Measurements from ENCODE around the gene VWDE.
A peak's percentile ranks its signal among the peaks of the same experiment; 100 is the strongest.
"Not testable (repeated sequence)": the region's sequence is repeated elsewhere in the genome, so short reads cannot be mapped to it uniquely, and the experiment has no call there.

VWDE gene

GRCh38 chr7:12401538-12402364, 1.9 kb downstream of the VWDE start:
- Histone ChIP-seq H3K4me3 (ENCODE audit: low read depth, low read length) (peak overlapping the region; percentile 93), H3K27me3 (ENCODE audit: control insufficient read depth, insufficient read depth, low read length) (peaks cover 11% of the 10 kb centered on the region), H3K9ac (ENCODE audit: low read length) (no peak overlapping the region), H3K36me3 (ENCODE audit: control insufficient read depth, insufficient read depth, low read length) (peaks cover 10% of the 10 kb centered on the region), H3K27ac (ENCODE audit: low read depth, low read length) (no peak overlapping the region), H3K4me1 (ENCODE audit: control insufficient read depth, insufficient read depth, low read length) (no peaks in the 10 kb centered on the region), H3K9me3 (ENCODE audit: control insufficient read depth, insufficient read depth, low read depth, low read length) (peaks cover 15% of the 10 kb centered on the region)

DNA sequence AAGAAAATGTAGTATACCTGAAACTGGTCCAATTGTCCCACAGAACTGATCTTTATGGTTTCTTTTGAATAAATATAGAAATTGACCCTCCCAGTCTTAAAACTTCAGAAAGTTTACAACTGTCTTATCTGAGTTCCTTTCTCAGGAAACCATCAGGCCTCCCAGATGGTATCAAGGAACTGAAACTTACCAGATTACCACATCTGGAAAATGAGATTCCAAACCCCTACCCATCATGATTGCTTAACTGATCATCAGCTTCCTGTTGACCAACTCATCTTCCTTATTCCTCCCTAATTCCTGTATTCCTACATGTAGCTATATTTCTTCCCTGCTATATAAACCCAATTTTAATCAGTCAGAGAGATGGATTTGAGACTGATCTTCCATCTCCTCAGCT, 5.5 kb downstream of the VWDE start:
- peaks cover 15% of the 10 kb centered on the region for H3K9me3 ChIP-seq (ENCODE audit: control insufficient read depth, insufficient read depth, low read depth, low read length)
- no peak overlapping the region for H3K4me3 ChIP-seq (ENCODE audit: low read depth, low read length)
- H3K9ac ChIP-seq (ENCODE audit: low read length): no peak overlapping the region
- H3K27me3 ChIP-seq (ENCODE audit: control insufficient read depth, insufficient read depth, low read length): no peaks in the 10 kb centered on the region
- H3K27ac ChIP-seq (ENCODE audit: low read depth, low read length): no peak overlapping the region
- peaks cover 10% of the 10 kb centered on the region for H3K36me3 ChIP-seq (ENCODE audit: control insufficient read depth, insufficient read depth, low read length)
- H3K4me1 ChIP-seq (ENCODE audit: control insufficient read depth, insufficient read depth, low read length): no peaks in the 10 kb centered on the region

GRCh38 chr7:12397671-12398070, 6.0 kb downstream of the VWDE start:
- Histone ChIP-seq H3K4me3 (ENCODE audit: low read depth, low read length) (no peak overlapping the region), H3K4me1 (ENCODE audit: control insufficient read depth, insufficient read depth, low read length) (no peaks in the 10 kb centered on the region), H3K27ac (ENCODE audit: low read depth, low read length) (no peak overlapping the region), H3K27me3 (ENCODE audit: control insufficient read depth, insufficient read depth, low read length) (no peaks in the 10 kb centered on the region), H3K36me3 (ENCODE audit: control insufficient read depth, insufficient read depth, low read length) (peaks cover 10% of the 10 kb centered on the region), H3K9me3 (ENCODE audit: control insufficient read depth, insufficient read depth, low read depth, low read length) (peaks cover 15% of the 10 kb centered on the region), H3K9ac (ENCODE audit: low read length) (no peak overlapping the region)

DNA sequence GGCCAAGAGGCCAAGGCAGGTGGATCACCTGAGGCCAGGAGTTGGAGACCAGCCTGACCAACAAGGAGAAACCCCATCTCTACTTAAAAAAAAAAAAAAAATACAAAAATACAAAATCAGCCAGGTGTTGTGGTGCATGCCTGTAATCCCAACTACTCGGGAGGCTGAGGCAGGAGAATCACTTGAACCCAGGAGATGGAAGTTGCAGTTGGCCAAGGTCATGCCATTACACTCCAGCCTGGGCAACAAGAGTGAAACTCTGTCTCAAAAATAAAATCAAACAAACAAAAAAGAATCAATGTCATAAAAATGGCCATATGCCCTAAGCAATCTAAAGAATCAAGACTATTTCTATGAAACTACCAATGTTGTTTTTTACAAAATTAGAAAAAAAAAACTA, 7.0 kb downstream of the VWDE start:
- not testable (repeated sequence) for H3K9ac ChIP-seq (ENCODE audit: low read length)

DNA sequence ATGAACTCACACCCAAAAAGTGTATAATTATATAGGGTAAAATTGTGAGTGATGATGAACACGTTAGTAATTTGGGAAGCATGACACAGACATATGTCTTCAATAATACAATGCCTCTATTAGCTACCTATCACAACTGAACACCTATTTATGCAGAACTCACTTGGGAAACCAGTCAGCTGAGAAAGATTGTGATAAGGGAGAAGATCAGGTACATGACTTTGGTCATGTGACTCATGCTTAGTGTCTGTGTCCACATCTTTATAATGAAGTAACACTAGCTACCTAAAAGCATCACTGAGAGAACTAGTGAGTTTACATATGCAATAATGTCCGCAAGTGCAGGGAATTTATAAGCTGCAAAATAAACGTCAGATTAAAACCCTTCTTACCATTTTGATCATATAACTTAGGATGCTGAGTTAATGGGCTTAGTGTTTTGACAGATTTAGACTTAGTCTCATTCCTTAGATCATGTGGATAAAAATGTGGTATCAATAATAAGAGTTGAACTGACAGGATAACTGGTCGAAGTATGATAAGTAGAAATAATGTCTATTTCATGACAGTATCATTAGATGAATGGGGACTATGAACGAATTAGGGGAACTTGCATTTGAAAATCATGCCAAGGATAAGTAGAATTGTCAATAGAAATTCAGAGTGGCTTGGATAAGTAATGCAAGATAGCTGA, 11.6 kb downstream of the VWDE start:
- Histone ChIP-seq H3K27ac (ENCODE audit: low read depth, low read length) (no peak overlapping the region), H3K4me3 (ENCODE audit: low read depth, low read length) (no peak overlapping the region), H3K9ac (ENCODE audit: low read length) (no peak overlapping the region), H3K27me3 (ENCODE audit: control insufficient read depth, insufficient read depth, low read length) (no peaks in the 10 kb centered on the region), H3K36me3 (ENCODE audit: control insufficient read depth, insufficient read depth, low read length) (peaks cover 16% of the 10 kb centered on the region), H3K4me1 (ENCODE audit: control insufficient read depth, insufficient read depth, low read length) (peaks cover 12% of the 10 kb centered on the region; the same call in 1 of the 2 replicates), H3K9me3 (ENCODE audit: control insufficient read depth, insufficient read depth, low read depth, low read length) (no peaks in the 10 kb centered on the region)

More for the DNA sequence above, 7.0 kb downstream of the VWDE start:
- not testable (repeated sequence) for H3K4me3 ChIP-seq (ENCODE audit: low read depth, low read length); H3K27me3 ChIP-seq (ENCODE audit: control insufficient read depth, insufficient read depth, low read length); H3K27ac ChIP-seq (ENCODE audit: low read depth, low read length); H3K36me3 ChIP-seq (ENCODE audit: control insufficient read depth, insufficient read depth, low read length); H3K4me1 ChIP-seq (ENCODE audit: control insufficient read depth, insufficient read depth, low read length)
- peaks cover 15% of the 10 kb centered on the region for H3K9me3 ChIP-seq (ENCODE audit: control insufficient read depth, insufficient read depth, low read depth, low read length)

DNA sequence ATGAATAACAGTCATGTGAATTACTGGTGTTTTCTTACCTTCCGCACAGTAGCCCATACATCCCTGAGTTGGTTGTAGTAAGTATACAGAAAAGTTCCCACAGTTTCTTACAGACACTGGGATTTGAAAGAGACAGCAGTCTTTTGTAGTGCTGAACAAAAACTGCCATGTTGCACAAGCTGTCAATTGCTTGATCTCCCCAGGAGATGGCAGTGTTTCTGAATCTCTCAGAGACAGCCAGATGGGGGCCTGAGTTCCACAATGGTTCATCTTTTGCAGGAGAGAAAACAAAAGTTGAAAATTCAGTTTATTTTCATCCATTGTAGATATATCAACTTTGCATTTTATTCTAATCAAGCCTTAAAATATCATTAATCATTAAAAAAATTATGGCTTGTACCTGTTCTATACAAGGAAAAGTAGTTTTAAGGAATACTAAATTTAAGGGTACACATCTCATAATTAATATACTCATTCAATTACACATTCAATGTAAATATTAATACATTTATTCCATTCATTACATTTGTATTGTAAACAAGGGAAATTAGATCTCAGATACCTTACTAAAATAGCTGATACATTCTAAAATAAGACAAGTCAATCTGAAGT, 14.5 kb downstream of the VWDE start:
- H3K27ac ChIP-seq (ENCODE audit: low read depth, low read length): no peak overlapping the region
- H3K4me3 ChIP-seq (ENCODE audit: low read depth, low read length): no peak overlapping the region
- no peaks in the 10 kb centered on the region for H3K9me3 ChIP-seq (ENCODE audit: control insufficient read depth, insufficient read depth, low read depth, low read length)
- H3K9ac ChIP-seq (ENCODE audit: low read length): no peak overlapping the region
- peaks cover 12% of the 10 kb centered on the region; the same call in 1 of the 2 replicates for H3K4me1 ChIP-seq (ENCODE audit: control insufficient read depth, insufficient read depth, low read length)
- H3K36me3 ChIP-seq (ENCODE audit: control insufficient read depth, insufficient read depth, low read length): peaks cover 31% of the 10 kb centered on the region
- H3K27me3 ChIP-seq (ENCODE audit: control insufficient read depth, insufficient read depth, low read length): no peaks in the 10 kb centered on the region

- Histone ChIP-seq H3K36me3 (ENCODE audit: control insufficient read depth, insufficient read depth, low read length) (peaks cover 38% of the 10 kb centered on the region), H3K9ac (ENCODE audit: low read length) (no peak overlapping the region), H3K9me3 (ENCODE audit: control insufficient read depth, insufficient read depth, low read depth, low read length) (no peaks in the 10 kb centered on the region), H3K27ac (ENCODE audit: low read depth, low read length) (no peak overlapping the region), H3K4me1 (ENCODE audit: control insufficient read depth, insufficient read depth, low read length) (peaks cover 3% of the 10 kb centered on the region; the same call in 1 of the 2 replicates), H3K4me3 (ENCODE audit: low read depth, low read length) (no peak overlapping the region), H3K27me3 (ENCODE audit: control insufficient read depth, insufficient read depth, low read length) (no peaks in the 10 kb centered on the region)
These were observed 17.3 kb downstream of the VWDE start for GRCh38 chr7:12386313-12386740.

DNA sequence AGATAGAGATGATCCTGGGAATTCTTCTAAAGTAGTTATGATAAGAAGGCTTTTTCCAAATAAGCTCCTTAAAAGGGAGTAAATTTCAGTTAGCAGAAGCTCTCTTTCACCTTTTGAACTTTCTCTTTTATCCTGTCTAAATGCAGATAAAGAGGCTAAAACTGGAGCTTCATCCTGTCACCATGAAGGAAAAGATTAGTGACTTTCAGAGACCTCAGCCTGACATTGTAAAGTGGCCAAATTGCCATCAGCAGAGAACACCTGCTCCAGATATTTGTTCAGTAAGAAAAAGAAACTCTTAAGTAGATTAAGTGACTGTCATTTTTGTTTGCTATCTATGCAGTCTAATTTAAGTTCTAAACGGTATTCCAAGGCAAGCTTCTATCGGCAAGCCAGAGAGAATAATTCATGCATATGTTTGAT, 18.3 kb downstream of the VWDE start:
- Histone ChIP-seq H3K36me3 (ENCODE audit: control insufficient read depth, insufficient read depth, low read length) (peaks cover 40% of the 10 kb centered on the region), H3K27ac (ENCODE audit: low read depth, low read length) (no peak overlapping the region)

DNA sequence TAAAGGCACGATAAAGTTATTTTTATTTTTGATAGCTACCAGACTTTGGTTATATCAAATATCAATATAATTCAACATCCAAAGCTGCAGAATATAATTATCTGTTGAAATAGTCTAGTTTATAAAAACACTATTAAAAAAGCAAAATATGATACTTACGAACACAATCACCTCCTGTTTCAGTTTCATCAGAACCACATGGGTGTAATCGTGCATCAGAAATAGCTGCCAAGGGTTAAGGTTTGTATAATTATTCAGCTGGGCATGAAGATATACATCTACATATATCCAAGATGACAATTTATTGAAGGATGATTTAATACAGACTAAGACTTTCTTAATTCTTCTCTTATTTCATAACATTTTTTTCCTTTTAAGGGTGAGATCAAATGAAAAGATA, 20.3 kb downstream of the VWDE start:
- no peaks in the 10 kb centered on the region for H3K9me3 ChIP-seq (ENCODE audit: control insufficient read depth, insufficient read depth, low read depth, low read length)
- no peak overlapping the region for H3K4me3 ChIP-seq (ENCODE audit: low read depth, low read length)
- H3K27ac ChIP-seq (ENCODE audit: low read depth, low read length): no peak overlapping the region
- no peaks in the 10 kb centered on the region for H3K4me1 ChIP-seq (ENCODE audit: control insufficient read depth, insufficient read depth, low read length)
- H3K36me3 ChIP-seq (ENCODE audit: control insufficient read depth, insufficient read depth, low read length): peaks cover 46% of the 10 kb centered on the region
- no peaks in the 10 kb centered on the region for H3K27me3 ChIP-seq (ENCODE audit: control insufficient read depth, insufficient read depth, low read length)
- no peak overlapping the region for H3K9ac ChIP-seq (ENCODE audit: low read length)

More for the DNA sequence above, 18.3 kb downstream of the VWDE start:
- H3K4me3 ChIP-seq (ENCODE audit: low read depth, low read length): no peak overlapping the region
- no peaks in the 10 kb centered on the region; the same call in 1 of the 2 replicates for H3K4me1 ChIP-seq (ENCODE audit: control insufficient read depth, insufficient read depth, low read length)
- no peaks in the 10 kb centered on the region for H3K9me3 ChIP-seq (ENCODE audit: control insufficient read depth, insufficient read depth, low read depth, low read length)
- no peak overlapping the region for H3K9ac ChIP-seq (ENCODE audit: low read length)
- no peaks in the 10 kb centered on the region for H3K27me3 ChIP-seq (ENCODE audit: control insufficient read depth, insufficient read depth, low read length)

- no peaks in the 10 kb centered on the region for H3K4me1 ChIP-seq (ENCODE audit: control insufficient read depth, insufficient read depth, low read length)
- H3K36me3 ChIP-seq (ENCODE audit: control insufficient read depth, insufficient read depth, low read length): peaks cover 36% of the 10 kb centered on the region
- no peak overlapping the region for H3K9ac ChIP-seq (ENCODE audit: low read length)
- H3K4me3 ChIP-seq (ENCODE audit: low read depth, low read length): no peak overlapping the region
- no peak overlapping the region for H3K27ac ChIP-seq (ENCODE audit: low read depth, low read length)
- H3K27me3 ChIP-seq (ENCODE audit: control insufficient read depth, insufficient read depth, low read length): no peaks in the 10 kb centered on the region
- H3K9me3 ChIP-seq (ENCODE audit: control insufficient read depth, insufficient read depth, low read depth, low read length): no peaks in the 10 kb centered on the region
These were observed 25.3 kb downstream of the VWDE start for GRCh38 chr7:12378389-12378788.

GRCh38 chr7:12377406-12377805, 26.3 kb downstream of the VWDE start:
- no peaks in the 10 kb centered on the region for H3K27me3 ChIP-seq (ENCODE audit: control insufficient read depth, insufficient read depth, low read length)
- no peak overlapping the region for H3K9ac ChIP-seq (ENCODE audit: low read length)
- H3K4me3 ChIP-seq (ENCODE audit: low read depth, low read length): no peak overlapping the region
- H3K9me3 ChIP-seq (ENCODE audit: control insufficient read depth, insufficient read depth, low read depth, low read length): no peaks in the 10 kb centered on the region
- H3K27ac ChIP-seq (ENCODE audit: low read depth, low read length): no peak overlapping the region
- peaks cover 44% of the 10 kb centered on the region for H3K36me3 ChIP-seq (ENCODE audit: control insufficient read depth, insufficient read depth, low read length)
- H3K4me1 ChIP-seq (ENCODE audit: control insufficient read depth, insufficient read depth, low read length): no peaks in the 10 kb centered on the region

Measured in HUES6 (cell line).